ENCODE results near the gene PCARE. TPM values are rescaled to one million over a fixed set of nuclear protein-coding genes. Genes with fewer than 3 reads are reported as not detected.

The PCARE gene
- total RNA-seq (0.49 and 0.57 TPM in 2 replicates), polyA plus RNA-seq (0.34 TPM in 1 of 2 replicates, not detected in the other)

DNA sequence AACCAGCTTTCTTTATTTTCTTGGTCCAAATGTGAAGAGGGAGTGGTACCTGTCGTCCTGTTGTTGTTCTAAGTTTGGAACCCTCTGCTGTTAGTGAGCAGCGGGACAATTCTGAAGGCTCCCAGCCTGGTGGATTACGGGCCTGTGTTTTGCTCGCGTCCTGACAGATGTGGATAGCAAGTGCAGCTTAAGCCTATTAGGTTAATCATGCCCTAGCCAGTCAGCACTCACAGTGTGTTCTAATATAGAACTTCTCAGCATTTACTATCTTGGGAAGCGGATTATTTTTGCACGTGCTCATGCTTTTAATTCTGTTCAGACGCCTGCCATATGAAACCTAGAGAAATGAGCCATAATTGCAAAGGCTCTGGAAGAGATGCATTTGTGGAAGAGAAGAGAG, at the start of gene PCARE:
Gene PCARE (minus strand): TSS at position 113 of the 400 bp plus-strand sequence. CDS start 262 bp downstream, outside the sequence.
- no peak within 1 kb of the TSS for H3K4me3 ChIP-seq
- H3K4me1 ChIP-seq (ENCODE audit: low read depth) = peaks cover 26% of the 10 kb centered on the region
- no peaks in the 10 kb centered on the region for H3K27me3 ChIP-seq
- TF ChIP-seq, protein P1, sequence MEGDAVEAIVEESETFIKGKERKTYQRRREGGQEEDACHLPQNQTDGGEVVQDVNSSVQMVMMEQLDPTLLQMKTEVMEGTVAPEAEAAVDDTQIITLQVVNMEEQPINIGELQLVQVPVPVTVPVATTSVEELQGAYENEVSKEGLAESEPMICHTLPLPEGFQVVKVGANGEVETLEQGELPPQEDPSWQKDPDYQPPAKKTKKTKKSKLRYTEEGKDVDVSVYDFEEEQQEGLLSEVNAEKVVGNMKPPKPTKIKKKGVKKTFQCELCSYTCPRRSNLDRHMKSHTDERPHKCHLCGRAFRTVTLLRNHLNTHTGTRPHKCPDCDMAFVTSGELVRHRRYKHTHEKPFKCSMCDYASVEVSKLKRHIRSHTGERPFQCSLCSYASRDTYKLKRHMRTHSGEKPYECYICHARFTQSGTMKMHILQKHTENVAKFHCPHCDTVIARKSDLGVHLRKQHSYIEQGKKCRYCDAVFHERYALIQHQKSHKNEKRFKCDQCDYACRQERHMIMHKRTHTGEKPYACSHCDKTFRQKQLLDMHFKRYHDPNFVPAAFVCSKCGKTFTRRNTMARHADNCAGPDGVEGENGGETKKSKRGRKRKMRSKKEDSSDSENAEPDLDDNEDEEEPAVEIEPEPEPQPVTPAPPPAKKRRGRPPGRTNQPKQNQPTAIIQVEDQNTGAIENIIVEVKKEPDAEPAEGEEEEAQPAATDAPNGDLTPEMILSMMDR (IDR thresholded peaks at IDR 0.05; ENCODE audit: low read depth, low read length) = no peak
- DNase-seq (ENCODE audit: low read depth in 1 of 2, low spot score in 1 of 2) = peak in 1 of 2 donors; percentile 63
- H3K9me3 ChIP-seq (ENCODE audit: low read depth) = no peaks in the 10 kb centered on the region
- peak within 1 kb of the TSS; percentile 77 for H3K27ac ChIP-seq
- H3K36me3 ChIP-seq = no peaks in the 10 kb centered on the region

DNA sequence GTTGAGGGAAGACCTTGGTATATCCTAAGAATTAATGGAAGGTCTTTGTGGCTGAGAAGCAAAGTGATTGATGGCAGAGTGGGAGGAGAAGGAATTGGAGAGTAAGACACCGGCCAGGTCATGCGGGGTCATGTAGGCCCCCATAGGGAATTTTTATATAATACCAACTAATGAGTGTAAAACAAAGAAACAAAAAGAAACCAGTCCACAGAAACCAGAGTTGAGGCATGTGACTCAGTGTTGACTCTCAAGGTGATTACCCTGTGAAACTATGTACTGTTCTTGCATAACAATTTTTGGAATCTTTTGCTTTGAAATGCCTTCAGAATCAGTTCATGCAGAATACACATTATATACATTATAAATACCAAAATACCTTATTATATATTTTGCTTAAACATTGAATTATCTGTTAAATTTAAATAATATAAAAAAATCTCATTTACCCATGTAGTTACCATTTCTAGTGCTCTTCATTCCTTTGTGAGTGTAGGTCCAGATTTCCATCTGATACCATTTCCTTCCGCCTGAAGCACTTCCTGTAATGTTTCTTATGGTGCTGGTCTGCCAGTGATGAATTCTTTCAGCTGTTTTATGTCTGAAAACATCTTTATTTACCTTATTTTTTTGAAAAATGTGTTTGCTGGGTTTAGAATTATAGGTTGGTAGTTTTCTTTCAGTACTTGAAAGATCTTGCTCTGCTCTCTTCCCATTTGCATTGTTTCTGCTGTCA, 49.5 kb upstream of the PCARE start:
- TF ChIP-seq, protein P1 (IDR thresholded peaks at IDR 0.05; ENCODE audit: low read depth, low read length) = no peak
- no peaks in the 10 kb centered on the region for H3K9me3 ChIP-seq (ENCODE audit: low read depth)
- peak in 1 of 2 donors; percentile 73 for DNase-seq (ENCODE audit: low read depth in 1 of 2, low spot score in 1 of 2)
- H3K4me3 ChIP-seq = no peak overlapping the region
- H3K36me3 ChIP-seq = no peaks in the 10 kb centered on the region
- H3K4me1 ChIP-seq (ENCODE audit: low read depth) = no peaks in the 10 kb centered on the region
- no peak overlapping the region for H3K27ac ChIP-seq
- H3K27me3 ChIP-seq = peaks cover 24% of the 10 kb centered on the region

DNA sequence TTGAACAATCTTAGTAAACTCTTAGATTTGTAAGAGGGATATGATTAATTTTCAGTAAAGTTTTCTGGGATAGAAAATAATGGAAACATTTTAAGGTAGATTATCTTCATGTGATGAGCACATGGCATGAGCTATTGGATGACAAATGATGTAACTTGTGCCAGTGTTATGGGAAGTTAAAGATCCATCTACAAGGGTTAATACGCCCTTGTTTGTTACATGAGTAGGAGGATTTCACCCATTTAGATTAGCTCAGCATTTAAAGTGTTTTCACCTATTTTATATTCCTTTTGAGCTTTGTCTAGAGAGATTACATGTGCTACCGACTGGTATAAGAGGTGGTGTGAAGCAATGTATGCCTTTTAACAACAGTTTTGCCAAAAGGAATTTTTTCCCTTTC, 46.5 kb upstream of the PCARE start:
- TF ChIP-seq, protein P1 (IDR thresholded peaks at IDR 0.05; ENCODE audit: low read depth, low read length) = no peak
- H3K27me3 ChIP-seq = peaks cover 50% of the 10 kb centered on the region
- no peak for DNase-seq (ENCODE audit: low read depth in 1 of 2, low spot score in 1 of 2)

DNA sequence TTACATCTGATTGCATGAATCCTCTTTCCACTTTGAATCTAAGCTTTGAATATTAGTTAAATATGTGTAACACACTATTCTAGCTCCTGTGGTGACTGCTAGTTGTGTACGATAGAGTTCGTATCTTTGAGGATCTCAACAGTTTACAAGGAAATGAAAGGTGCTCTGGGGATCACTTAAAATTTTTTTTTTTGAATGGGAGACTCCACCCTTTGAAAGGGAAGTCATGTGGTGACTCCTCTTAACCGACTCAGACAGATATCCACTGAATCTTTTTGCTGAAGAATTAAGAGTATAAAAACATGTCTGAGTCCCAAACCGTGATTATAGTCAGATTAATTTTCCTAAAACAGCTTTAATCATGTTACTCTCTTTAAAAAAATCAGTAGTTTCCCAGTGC, 44.9 kb upstream of the PCARE start:
- TF ChIP-seq, protein P1 (IDR thresholded peaks at IDR 0.05; ENCODE audit: low read depth, low read length) = no peak
- H3K4me3 ChIP-seq = no peak overlapping the region
- no peaks in the 10 kb centered on the region for H3K36me3 ChIP-seq
- no peaks in the 10 kb centered on the region for H3K9me3 ChIP-seq (ENCODE audit: low read depth)
- H3K4me1 ChIP-seq (ENCODE audit: low read depth) = no peaks in the 10 kb centered on the region
- H3K27ac ChIP-seq = no peak overlapping the region
- H3K27me3 ChIP-seq = peaks cover 56% of the 10 kb centered on the region
- DNase-seq (ENCODE audit: low read depth in 1 of 2, low spot score in 1 of 2) = no peak

More for the DNA sequence above, 46.5 kb upstream of the PCARE start:
- no peaks in the 10 kb centered on the region for H3K4me1 ChIP-seq (ENCODE audit: low read depth)
- no peak overlapping the region for H3K4me3 ChIP-seq
- no peak overlapping the region for H3K27ac ChIP-seq
- no peaks in the 10 kb centered on the region for H3K36me3 ChIP-seq
- no peaks in the 10 kb centered on the region for H3K9me3 ChIP-seq (ENCODE audit: low read depth)

DNA sequence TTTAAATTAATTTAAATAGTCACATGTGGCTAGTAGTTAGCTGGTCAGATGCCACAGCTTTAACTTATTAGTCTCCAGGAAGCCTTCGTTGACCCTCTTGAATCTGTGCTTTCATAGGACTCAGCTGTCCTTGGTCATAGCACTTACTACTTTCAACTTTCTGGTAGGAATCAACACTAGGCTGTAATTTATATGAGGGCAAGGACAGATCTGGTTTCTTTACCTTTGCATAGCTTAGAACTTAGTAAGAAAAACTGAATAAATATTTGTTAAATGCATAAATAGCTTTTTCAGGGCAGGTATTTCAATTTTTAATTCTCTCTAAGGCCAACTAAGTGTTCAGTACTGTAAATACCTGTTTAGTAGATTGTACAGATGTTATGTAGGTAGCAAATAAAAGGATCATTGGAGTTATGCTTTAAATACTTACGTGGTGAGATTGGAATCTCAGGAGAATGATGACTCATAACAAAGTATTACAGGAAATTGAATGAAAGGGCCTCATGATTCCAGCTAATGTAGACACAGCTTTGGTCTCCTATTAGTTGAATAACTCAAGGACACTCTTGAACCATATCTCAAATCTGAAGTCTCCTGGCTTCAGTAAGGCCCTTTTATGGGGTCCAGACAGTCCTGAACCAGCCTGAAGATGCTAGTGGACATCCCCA, 43.4 kb upstream of the PCARE start:
- DNase-seq (ENCODE audit: low read depth in 1 of 2, low spot score in 1 of 2) = peak in 1 of 2 donors; percentile 51
- Histone ChIP-seq H3K27ac (no peak overlapping the region), H3K27me3 (peaks cover 56% of the 10 kb centered on the region), H3K4me3 (no peak overlapping the region), H3K36me3 (no peaks in the 10 kb centered on the region), H3K9me3 (ENCODE audit: low read depth) (no peaks in the 10 kb centered on the region), H3K4me1 (ENCODE audit: low read depth) (peaks cover 3% of the 10 kb centered on the region)
- TF ChIP-seq, protein P1 (IDR thresholded peaks at IDR 0.05; ENCODE audit: low read depth, low read length) = no peak

Measured in cardiac muscle cell (in vitro differentiated cells and primary cell).